HAP-1 (cell line): Measurements from ENCODE around the gene CSAG2.
"Not testable (repeated sequence)": the region's sequence is repeated elsewhere in the genome, so short reads cannot be mapped to it uniquely, and the experiment has no call there.

Experiments
- DNase-seq, 2 experiments: peaks; one replicate each; pipeline ENCODE4 v3.0.0-alpha.2; 2016 to 2020; ENCODE audit warnings: low spot score in 2 of 2
- H3K27me3 ChIP-seq: fragments of 250-450 bp; sonication (Bioruptor Pico); 2 replicates; pipeline ENCODE4 v1.5.1; 2020; ENCODE audit warnings: low read depth, mild to moderate bottlenecking, moderate library complexity
- H3K36me3 ChIP-seq: fragments of 250-450 bp; sonication (Bioruptor Pico); replicated peaks from 2 replicates; pipeline ENCODE4 v1.5.1; 2020; ENCODE audit warnings: mild to moderate bottlenecking
- H3K4me1 ChIP-seq: fragments of 250-450 bp; sonication (Bioruptor Pico); 2 replicates; pipeline ENCODE4 v1.5.1; 2020; ENCODE audit warnings: mild to moderate bottlenecking
- H3K4me3 ChIP-seq: fragments of 250-450 bp; sonication (Bioruptor Pico); 2 replicates; pipeline ENCODE4 v1.5.1; 2020; ENCODE audit warnings: mild to moderate bottlenecking, moderate library complexity
- H3K9me3 ChIP-seq: fragments of 250-450 bp; sonication (Bioruptor Pico); 2 replicates; pipeline ENCODE4 v1.5.1; 2020; ENCODE audit warnings: mild to moderate bottlenecking, moderate library complexity
- in situ Hi-C: fragments of 300-500 bp; cut with MboI; formaldehyde crosslinking; loops from 3 replicates; pipeline ENCODE4 v1.14.3; 2020; ENCODE audit warnings: low sequenced_read_pairs, inconsistent platforms, mixed read lengths

The CSAG2 gene

GRCh38 chrX:152709173-152709572 lies at the start of gene CSAG2:
CSAG2 (minus strand) TSS chrX:152709273; CDS start chrX:152709112, 161 bp downstream.
- H3K27me3 ChIP-seq, H3K4me1 ChIP-seq, H3K4me3 ChIP-seq, H3K9me3 ChIP-seq, DNase-seq, H3K36me3 ChIP-seq, in situ Hi-C loops: not testable (repeated sequence)

GRCh38 chrX:152754871-152755270 lies 45.8 kb upstream of the CSAG2 start:
- H3K4me3 ChIP-seq, H3K27me3 ChIP-seq, DNase-seq, H3K9me3 ChIP-seq, H3K36me3 ChIP-seq, H3K4me1 ChIP-seq, in situ Hi-C loops: not testable (repeated sequence)

GRCh38 chrX:152753686-152754650 lies 44.9 kb upstream of the CSAG2 start, which contains the start of gene MAGEA2:
MAGEA2 (minus strand) TSS chrX:152753842; CDS start chrX:152751363, 2,479 bp downstream.
- H3K4me1 ChIP-seq, in situ Hi-C loops, H3K36me3 ChIP-seq, H3K9me3 ChIP-seq, DNase-seq, H3K4me3 ChIP-seq, H3K27me3 ChIP-seq: not testable (repeated sequence)

- in situ Hi-C loops = no loop called here
- DNase-seq = no peak
- H3K36me3 ChIP-seq = no peaks in the 10 kb centered on the region
- no peaks in the 10 kb centered on the region for H3K4me1 ChIP-seq
- H3K4me3 ChIP-seq = no peak overlapping the region
- no peaks in the 10 kb centered on the region for H3K9me3 ChIP-seq
- no peaks in the 10 kb centered on the region for H3K27me3 ChIP-seq
Observed at GRCh38 chrX:152738560-152738959, 29.5 kb upstream of the CSAG2 start.

- H3K36me3 ChIP-seq, H3K4me1 ChIP-seq, H3K9me3 ChIP-seq, H3K4me3 ChIP-seq, in situ Hi-C loops, H3K27me3 ChIP-seq, DNase-seq: not testable (repeated sequence)
Observed at GRCh38 chrX:152736528-152736927, 27.5 kb upstream of the CSAG2 start.

GRCh38 chrX:152735860-152736511 lies 26.9 kb upstream of the CSAG2 start:
- no peak overlapping the region for H3K4me3 ChIP-seq
- in situ Hi-C loops = no loop called here
- no peaks in the 10 kb centered on the region for H3K27me3 ChIP-seq
- no peaks in the 10 kb centered on the region for H3K9me3 ChIP-seq
- no peaks in the 10 kb centered on the region for H3K4me1 ChIP-seq
- no peaks in the 10 kb centered on the region for H3K36me3 ChIP-seq
- DNase-seq = no peak

- no peaks in the 10 kb centered on the region; the same call in 1 of the 2 replicates for H3K27me3 ChIP-seq
- no peak for DNase-seq
- no peaks in the 10 kb centered on the region for H3K4me1 ChIP-seq
- in situ Hi-C loops = no loop called here
- H3K36me3 ChIP-seq = no peaks in the 10 kb centered on the region
- no peaks in the 10 kb centered on the region for H3K9me3 ChIP-seq
- no peak overlapping the region for H3K4me3 ChIP-seq
Observed at GRCh38 chrX:152735101-152735500, 26.0 kb upstream of the CSAG2 start.

GRCh38 chrX:152734143-152734858 lies 25.2 kb upstream of the CSAG2 start:
- H3K4me3 ChIP-seq, H3K9me3 ChIP-seq, DNase-seq, H3K4me1 ChIP-seq, H3K36me3 ChIP-seq, in situ Hi-C loops, H3K27me3 ChIP-seq: not testable (repeated sequence)

GRCh38 chrX:152733261-152733975 lies 24.3 kb upstream of the CSAG2 start, which contains the start of the genes CSAG1 and MAGEA12:
CSAG1 (minus strand) TSS chrX:152733721; CDS start chrX:152732460, 1,261 bp downstream.
MAGEA12 (plus strand) TSS chrX:152733757; CDS start chrX:152736162, 2,405 bp downstream.
- H3K36me3 ChIP-seq = no peaks in the 10 kb centered on the region
- in situ Hi-C loops = no loop called here
- H3K4me1 ChIP-seq = no peaks in the 10 kb centered on the region
- H3K4me3 ChIP-seq = no peak within 1 kb of the TSS
- H3K27me3 ChIP-seq = no peaks in the 10 kb centered on the region; the same call in 1 of the 2 replicates
- no peak for DNase-seq
- no peaks in the 10 kb centered on the region for H3K9me3 ChIP-seq

- in situ Hi-C loops = no loop called here
- DNase-seq = no peak
- Histone ChIP-seq H3K9me3 (no peaks in the 10 kb centered on the region), H3K4me1 (no peaks in the 10 kb centered on the region), H3K4me3 (no peak overlapping the region), H3K36me3 (no peaks in the 10 kb centered on the region), H3K27me3 (no peaks in the 10 kb centered on the region)
Observed at GRCh38 chrX:152725409-152725808, 16.3 kb upstream of the CSAG2 start.

GRCh38 chrX:152713815-152714787 lies 5.0 kb upstream of the CSAG2 start, which contains the start of gene MAGEA2B:
MAGEA2B (plus strand) TSS chrX:152714628; CDS start chrX:152717107, 2,479 bp downstream.
- in situ Hi-C loops, H3K36me3 ChIP-seq, DNase-seq, H3K4me3 ChIP-seq, H3K9me3 ChIP-seq, H3K27me3 ChIP-seq, H3K4me1 ChIP-seq: not testable (repeated sequence)

- H3K9me3 ChIP-seq, H3K36me3 ChIP-seq, H3K4me3 ChIP-seq, DNase-seq, H3K4me1 ChIP-seq, H3K27me3 ChIP-seq, in situ Hi-C loops: not testable (repeated sequence)
Observed at GRCh38 chrX:152713195-152713594, 4.1 kb upstream of the CSAG2 start.
